Astrocyte of the cerebellum (primary cell): Measurements from ENCODE around the gene TAB2.

Experiments used
- DNase-seq: peaks from one replicate; pipeline ENCODE4 v3.0.0-alpha.2; 2011; ENCODE audit warnings: low read depth
- H3K4me3 ChIP-seq: 2 replicates; pipeline ENCODE4 v1.5.1; 2011; ENCODE audit warnings: mild to moderate bottlenecking, low read depth, low read length, moderate library complexity
- CTCF ChIP-seq: IDR thresholded peaks from 2 replicates; pipeline ENCODE4 v1.5.1; 2012; ENCODE audit warnings: low read length, low read depth, moderate library complexity, mild to moderate bottlenecking; ENCODE audit errors: missing control alignments
- in situ Hi-C: cut with HindIII; loops from 2 replicates; pipeline ENCODE4 v1.10.0; 2017; ENCODE audit warnings: low sequenced_read_pairs

Gene TAB2

GRCh38 chr6:149317644-149318571, at the start of gene TAB2:
TAB2 (plus strand) TSS chr6:149317712; CDS start chr6:149369998, 52,286 bp downstream.
- TF ChIP-seq CTCF: no peak
- peak within 1 kb of the TSS; percentile 90 for H3K4me3 ChIP-seq
- in situ Hi-C loops: no loop called here
- DNase-seq: no peak

- DNase-seq: no peak
- no peak overlapping the region for H3K4me3 ChIP-seq
- in situ Hi-C loops: no loop called here
- no peak for TF ChIP-seq CTCF
These were observed 49.4 kb upstream of the TAB2 start for GRCh38 chr6:149268146-149268545.

GRCh38 chr6:149268768-149269167, 48.7 kb upstream of the TAB2 start:
- DNase-seq: peak; percentile 44
- H3K4me3 ChIP-seq: no peak overlapping the region
- in situ Hi-C loops: no loop called here
- TF ChIP-seq CTCF: no peak

GRCh38 chr6:149270616-149271015, 46.9 kb upstream of the TAB2 start:
- no peak for TF ChIP-seq CTCF
- in situ Hi-C loops: no loop called here
- no peak overlapping the region for H3K4me3 ChIP-seq
- no peak for DNase-seq

GRCh38 chr6:149271348-149272340, 45.9 kb upstream of the TAB2 start:
- DNase-seq: no peak
- in situ Hi-C loops: no loop called here
- TF ChIP-seq CTCF: no peak
- H3K4me3 ChIP-seq: no peak overlapping the region

- DNase-seq: no peak
- TF ChIP-seq CTCF: no peak
- no peak overlapping the region for H3K4me3 ChIP-seq
- in situ Hi-C loops: no loop called here
These were observed 44.2 kb upstream of the TAB2 start for GRCh38 chr6:149273318-149273717.
